ENCODE measurements around the gene SLC39A3. TPM values are rescaled to one million over a fixed set of nuclear protein-coding genes. Genes with fewer than 3 reads are reported as not detected.

Gene SLC39A3
- total RNA-seq, 1 experiment from 2014 or later, result 46.6 TPM

DNA sequence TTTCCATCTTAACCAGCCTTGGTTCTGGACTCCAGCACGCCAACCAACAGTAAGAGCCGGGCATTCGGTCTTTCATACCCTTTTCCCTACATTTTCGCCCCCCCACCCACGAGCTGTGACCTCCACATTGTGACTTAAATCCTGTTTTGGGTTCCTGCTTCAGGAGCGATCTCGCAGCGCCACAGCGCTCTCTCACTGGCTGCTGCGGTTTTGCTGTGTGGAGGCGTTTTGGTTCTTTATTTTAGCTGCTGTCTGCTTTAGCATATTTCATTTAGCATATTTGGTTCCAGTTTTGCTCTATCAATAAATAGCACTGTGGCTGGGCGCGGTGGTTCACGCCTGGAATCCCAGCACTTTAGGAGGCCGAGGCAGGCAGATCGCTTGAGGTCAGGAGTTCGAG lies 19.5 kb upstream of the SLC39A3 start:
- ChIA-PET POLR2A (no interaction called here), CTCF (no interaction called here)
- intact Hi-C loops (cut with micrococcal nuclease; ENCODE audit: unreplicated experiment), result no loop called here
- no TSS peak for BruUV-seq (replicated peaks)
- Histone ChIP-seq H3K27me3 (ENCODE audit: control insufficient read depth, insufficient read depth, low read length) (no peaks in the 10 kb centered on the region), H3K36me3 (ENCODE audit: control insufficient read depth, insufficient read depth, low read length) (no peaks in the 10 kb centered on the region; the same call in 1 of the 2 replicates), H3K4me1 (ENCODE audit: control insufficient read depth, insufficient read depth, low read length) (no peaks in the 10 kb centered on the region), H3K9me3 (ENCODE audit: control insufficient read depth, insufficient read depth, low read depth, low read length) (no peaks in the 10 kb centered on the region), H3K27ac (ENCODE audit: low read length) (no peak overlapping the region), H3K4me3 (ENCODE audit: low read depth in 2 of 2, low read length in 2 of 2) (no peak overlapping the region)
- TF ChIP-seq TCF7L2 (IDR thresholded peaks at IDR 0.05; ENCODE audit: low read depth, low read length) (no peak), SIN3A (IDR thresholded peaks at IDR 0.05; ENCODE audit: borderline replicate concordance, insufficient read depth, low read depth, low read length) (no peak), POLR2AphosphoS5 (IDR thresholded peaks at IDR 0.05; ENCODE audit: low read depth, low read length) (no peak)
- TF ChIP-seq, protein P1, sequence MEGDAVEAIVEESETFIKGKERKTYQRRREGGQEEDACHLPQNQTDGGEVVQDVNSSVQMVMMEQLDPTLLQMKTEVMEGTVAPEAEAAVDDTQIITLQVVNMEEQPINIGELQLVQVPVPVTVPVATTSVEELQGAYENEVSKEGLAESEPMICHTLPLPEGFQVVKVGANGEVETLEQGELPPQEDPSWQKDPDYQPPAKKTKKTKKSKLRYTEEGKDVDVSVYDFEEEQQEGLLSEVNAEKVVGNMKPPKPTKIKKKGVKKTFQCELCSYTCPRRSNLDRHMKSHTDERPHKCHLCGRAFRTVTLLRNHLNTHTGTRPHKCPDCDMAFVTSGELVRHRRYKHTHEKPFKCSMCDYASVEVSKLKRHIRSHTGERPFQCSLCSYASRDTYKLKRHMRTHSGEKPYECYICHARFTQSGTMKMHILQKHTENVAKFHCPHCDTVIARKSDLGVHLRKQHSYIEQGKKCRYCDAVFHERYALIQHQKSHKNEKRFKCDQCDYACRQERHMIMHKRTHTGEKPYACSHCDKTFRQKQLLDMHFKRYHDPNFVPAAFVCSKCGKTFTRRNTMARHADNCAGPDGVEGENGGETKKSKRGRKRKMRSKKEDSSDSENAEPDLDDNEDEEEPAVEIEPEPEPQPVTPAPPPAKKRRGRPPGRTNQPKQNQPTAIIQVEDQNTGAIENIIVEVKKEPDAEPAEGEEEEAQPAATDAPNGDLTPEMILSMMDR (IDR thresholded peaks at IDR 0.05), result no peak
- TF ChIP-seq, protein P2, sequence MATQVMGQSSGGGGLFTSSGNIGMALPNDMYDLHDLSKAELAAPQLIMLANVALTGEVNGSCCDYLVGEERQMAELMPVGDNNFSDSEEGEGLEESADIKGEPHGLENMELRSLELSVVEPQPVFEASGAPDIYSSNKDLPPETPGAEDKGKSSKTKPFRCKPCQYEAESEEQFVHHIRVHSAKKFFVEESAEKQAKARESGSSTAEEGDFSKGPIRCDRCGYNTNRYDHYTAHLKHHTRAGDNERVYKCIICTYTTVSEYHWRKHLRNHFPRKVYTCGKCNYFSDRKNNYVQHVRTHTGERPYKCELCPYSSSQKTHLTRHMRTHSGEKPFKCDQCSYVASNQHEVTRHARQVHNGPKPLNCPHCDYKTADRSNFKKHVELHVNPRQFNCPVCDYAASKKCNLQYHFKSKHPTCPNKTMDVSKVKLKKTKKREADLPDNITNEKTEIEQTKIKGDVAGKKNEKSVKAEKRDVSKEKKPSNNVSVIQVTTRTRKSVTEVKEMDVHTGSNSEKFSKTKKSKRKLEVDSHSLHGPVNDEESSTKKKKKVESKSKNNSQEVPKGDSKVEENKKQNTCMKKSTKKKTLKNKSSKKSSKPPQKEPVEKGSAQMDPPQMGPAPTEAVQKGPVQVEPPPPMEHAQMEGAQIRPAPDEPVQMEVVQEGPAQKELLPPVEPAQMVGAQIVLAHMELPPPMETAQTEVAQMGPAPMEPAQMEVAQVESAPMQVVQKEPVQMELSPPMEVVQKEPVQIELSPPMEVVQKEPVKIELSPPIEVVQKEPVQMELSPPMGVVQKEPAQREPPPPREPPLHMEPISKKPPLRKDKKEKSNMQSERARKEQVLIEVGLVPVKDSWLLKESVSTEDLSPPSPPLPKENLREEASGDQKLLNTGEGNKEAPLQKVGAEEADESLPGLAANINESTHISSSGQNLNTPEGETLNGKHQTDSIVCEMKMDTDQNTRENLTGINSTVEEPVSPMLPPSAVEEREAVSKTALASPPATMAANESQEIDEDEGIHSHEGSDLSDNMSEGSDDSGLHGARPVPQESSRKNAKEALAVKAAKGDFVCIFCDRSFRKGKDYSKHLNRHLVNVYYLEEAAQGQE (IDR thresholded peaks at IDR 0.05; ENCODE audit: insufficient read depth in 1 of 2, low read depth in 2 of 2, low read length in 1 of 2), result no peak
- no peak for ATAC-seq
- DNase-seq (ENCODE audit: low read depth, low spot score), result no peak
- in situ Hi-C loops (cut with HindIII; ENCODE audit: low pct_unique_long_range_greater_than_20kb, low sequenced_read_pairs), result no loop called here

GRCh38 chr19:2758601-2759313 lies 18.9 kb upstream of the SLC39A3 start:
- CTCF ChIA-PET, result no interaction called here
- no peaks in the 10 kb centered on the region for H3K27me3 ChIP-seq (ENCODE audit: control insufficient read depth, insufficient read depth, low read length)
- intact Hi-C loops (cut with micrococcal nuclease; ENCODE audit: unreplicated experiment), result no loop called here
- DNase-seq (ENCODE audit: low read depth, low spot score) (no peak), ATAC-seq (no peak)
- H3K4me1 ChIP-seq (ENCODE audit: control insufficient read depth, insufficient read depth, low read length), result no peaks in the 10 kb centered on the region
- in situ Hi-C loops (cut with HindIII; ENCODE audit: low pct_unique_long_range_greater_than_20kb, low sequenced_read_pairs), result no loop called here
- TF ChIP-seq, protein P2 (IDR thresholded peaks at IDR 0.05; ENCODE audit: insufficient read depth in 1 of 2, low read depth in 2 of 2, low read length in 1 of 2), result no peak
- TF ChIP-seq TCF7L2 (IDR thresholded peaks at IDR 0.05; ENCODE audit: low read depth, low read length) (no peak), SIN3A (IDR thresholded peaks at IDR 0.05; ENCODE audit: borderline replicate concordance, insufficient read depth, low read depth, low read length) (no peak), POLR2AphosphoS5 (IDR thresholded peaks at IDR 0.05; ENCODE audit: low read depth, low read length) (no peak)
- TF ChIP-seq, protein P1 (IDR thresholded peaks at IDR 0.05), result no peak
- H3K9me3 ChIP-seq (ENCODE audit: control insufficient read depth, insufficient read depth, low read depth, low read length), result no peaks in the 10 kb centered on the region
- POLR2A ChIA-PET, result no interaction called here
- BruUV-seq (replicated peaks), result no TSS peak
- H3K27ac ChIP-seq (ENCODE audit: low read length), result no peak overlapping the region
- no peak overlapping the region for H3K4me3 ChIP-seq (ENCODE audit: low read depth in 2 of 2, low read length in 2 of 2)
- H3K36me3 ChIP-seq (ENCODE audit: control insufficient read depth, insufficient read depth, low read length), result no peaks in the 10 kb centered on the region; the same call in 1 of the 2 replicates
